K562 (cell line): ENCODE measurements around the gene BAIAP2. TPM values are rescaled to one million over a fixed set of nuclear protein-coding genes. Genes with fewer than 3 reads are reported as not detected.

Experiments
- ATAC-seq: fragments of 200-7000 bp; cut with Tn5 transposase; 3 replicates; pipeline ENCODE4 v1.9.1; 2020; ENCODE audit warnings: moderate library complexity
- BruUV-seq: library from RNA; stranded (reverse); fragments of 400-500 nt; replicated peaks from 2 replicates; lab custom pipeline; 2021; lab: Mats Ljungman, UMichigan
- CTCF ChIA-PET: fragments of 300-600 bp; formaldehyde crosslinking; extraction: SDS; loops from one replicate; lab custom pipeline; 2021; ENCODE audit warnings: low intra/inter-chr PET ratio; lab: Yijun Ruan, JAX
- POLR2A ChIA-PET: fragments of 300-600, 350-650 bp; sonication (Branson Sonifier 250); formaldehyde crosslinking; extraction: SDS; loops from one replicate; lab custom pipeline; 2021; ENCODE audit warnings: antibody characterized with exemption, inconsistent platforms; lab: Yijun Ruan, JAX
- DNase-seq, 4 experiments: peaks; one replicate each; pipeline versions ENCODE4 v3.0.0 to v3.0.0-alpha.2; 2011 to 2018; ENCODE audit warnings: low spot score in 3 of 4, mixed read lengths in 3 of 4; ENCODE audit errors: extremely low read depth in 1 of 4
- FAIRE-seq: peaks from 2 replicates; lab custom pipeline; 2011; peaks lifted over from hg19 to GRCh38; lab: Jason Lieb, UNC
- H2AFZ ChIP-seq: 2 replicates; pipeline ENCODE4 v1.6.0; 2011; ENCODE audit warnings: low read depth, low read length, control low read depth, inconsistent platforms
- H3K27ac ChIP-seq: fragments of 200-600 bp; 3 replicates; pipeline ENCODE4 v1.8.0; 2011; ENCODE audit warnings: low read depth, mild to moderate bottlenecking, control low read depth, inconsistent platforms, low read length, moderate library complexity, mixed read lengths; ENCODE audit errors: extremely low read depth
- H3K27me3 ChIP-seq, 2 experiments: fragments of 300-600 bp in 1 of 2; 2 replicates in 1 of 2; 3 replicates in 1 of 2; pipeline versions ENCODE4 v1.6.0 to v1.8.0; 2011; ENCODE audit warnings: inconsistent platforms in 2 of 2, low read length in 2 of 2, mild to moderate bottlenecking in 1 of 2, mixed read lengths in 1 of 2, moderate library complexity in 1 of 2; ENCODE audit not compliant: control insufficient read depth in 2 of 2, insufficient read depth in 2 of 2
- H3K36me3 ChIP-seq: fragments of 300-600 bp; 3 replicates; pipeline ENCODE4 v1.8.0; 2011; ENCODE audit warnings: mild to moderate bottlenecking, low read length, inconsistent platforms; ENCODE audit not compliant: control insufficient read depth, insufficient read depth
- H3K4me1 ChIP-seq, 2 experiments: fragments of 200-600 bp in 1 of 2; replicated peaks in 1 of 2; 2 replicates in 1 of 2; 3 replicates in 1 of 2; pipeline versions ENCODE4 v1.5.1 to v1.8.0; 2011; ENCODE audit warnings: inconsistent platforms in 2 of 2, low read length in 2 of 2, mild to moderate bottlenecking in 1 of 2, mixed read lengths in 1 of 2, moderate library complexity in 1 of 2; ENCODE audit not compliant: control insufficient read depth in 2 of 2, insufficient read depth in 2 of 2
- H3K4me2 ChIP-seq: 2 replicates; pipeline ENCODE4 v1.6.1; 2011; ENCODE audit warnings: low read length, control low read depth, inconsistent platforms, mixed read lengths; ENCODE audit not compliant: insufficient read depth
- H3K4me3 ChIP-seq: fragments of 200-600 bp; sonication (generic), shearing (Covaris generic); 2 replicates; pipeline ENCODE4 v1.5.1; 2016; ENCODE audit warnings: control low read depth, inconsistent platforms
- H3K79me2 ChIP-seq: fragments of 200-600 bp; 3 replicates; pipeline ENCODE4 v1.8.0; 2011; ENCODE audit warnings: low read length, inconsistent platforms; ENCODE audit not compliant: control insufficient read depth, insufficient read depth
- H3K9ac ChIP-seq, 2 experiments: 2 replicates each; pipeline versions ENCODE4 v1.6.0 to v1.6.1; 2011; ENCODE audit warnings: low read depth in 2 of 2, low read length in 2 of 2, control low read depth in 1 of 2, inconsistent platforms in 1 of 2, mild to moderate bottlenecking in 1 of 2, mixed read lengths in 1 of 2; ENCODE audit not compliant: insufficient read depth in 1 of 2
- H3K9me1 ChIP-seq: one replicate; pipeline ENCODE4 v1.6.0; 2011; ENCODE audit warnings: inconsistent platforms, mild to moderate bottlenecking, low read length, moderate library complexity; ENCODE audit not compliant: control insufficient read depth, insufficient read depth
- H3K9me3 ChIP-seq: replicated peaks from 2 replicates; pipeline ENCODE4 v1.5.1; 2011; ENCODE audit warnings: low read depth, low read length, inconsistent platforms; ENCODE audit not compliant: control insufficient read depth, insufficient read depth
- H4K20me1 ChIP-seq: replicated peaks from 2 replicates; pipeline ENCODE4 v1.6.1; 2011; ENCODE audit warnings: low read length, inconsistent platforms, mixed read lengths; ENCODE audit not compliant: control insufficient read depth, insufficient read depth
- CREM ChIP-seq: IDR thresholded peaks from 2 replicates; pipeline ENCODE4 v1.6.1; 2014; ENCODE audit warnings: antibody characterized with exemption, low read depth
- DACH1 ChIP-seq: fragments of 450-650 bp; IDR thresholded peaks from 2 replicates; pipeline ENCODE4 v1.6.1; 2018; ENCODE audit not compliant: partially characterized antibody
- DDX20 ChIP-seq: fragments of 450-650 bp; IDR thresholded peaks from 2 replicates; pipeline ENCODE4 v1.6.1; 2016; ENCODE audit warnings: missing genetic modification characterization, low read depth, mild to moderate bottlenecking, missing compliant biosample characterization, moderate library complexity
- FOXK2 ChIP-seq, 2 experiments: fragments of 450-650 bp; IDR thresholded peaks in 1 of 2; conservative IDR thresholded peaks in 1 of 2; 2 replicates each; pipeline ENCODE4 v1.6.1; 2016; ENCODE audit warnings: low read depth in 2 of 2, mild to moderate bottlenecking in 1 of 2
- HDAC6 ChIP-seq: IDR thresholded peaks from 2 replicates; pipeline ENCODE4 v1.6.1; 2012; ENCODE audit warnings: low read depth, mild to moderate bottlenecking, control low read depth, inconsistent platforms, low read length, moderate library complexity
- IFI16 ChIP-seq: fragments of 250-450 bp; sonication (Bioruptor Pico); IDR thresholded peaks from 2 replicates; pipeline ENCODE4 v2.1.2; 2022; ENCODE audit warnings: mild to moderate bottlenecking, inconsistent platforms
- KLF6 ChIP-seq: fragments of 250-450 bp; sonication (Bioruptor Pico); IDR thresholded peaks from 2 replicates; pipeline ENCODE4 v1.4.0; 2020; ENCODE audit warnings: mild to moderate bottlenecking, moderate library complexity, borderline replicate concordance
- NR3C1 ChIP-seq: sonication (generic); formaldehyde crosslinking; IDR thresholded peaks from 2 replicates; pipeline ENCODE4 v1.8.1; 2022; ENCODE audit warnings: missing genetic modification reagents
- OTX1 ChIP-seq: fragments of 450-650 bp; formaldehyde crosslinking; IDR thresholded peaks from 2 replicates; pipeline ENCODE4 v1.4.0; 2022; ENCODE audit warnings: mild to moderate bottlenecking
- TOE1 ChIP-seq, 2 experiments: fragments of 450-650 bp in 1 of 2; sonication (generic) in 1 of 2; formaldehyde crosslinking in 1 of 2; IDR thresholded peaks; 2 replicates each; pipeline versions ENCODE4 v1.7.1 to v1.8.0; 2016 to 2022; ENCODE audit warnings: borderline replicate concordance in 2 of 2, mild to moderate bottlenecking in 2 of 2, antibody characterized with exemption in 1 of 2, inconsistent platforms in 1 of 2, low read depth in 1 of 2, missing genetic modification reagents in 1 of 2, moderate library complexity in 1 of 2
- ZBED1 ChIP-seq: IDR thresholded peaks from 2 replicates; pipeline ENCODE4 v1.6.1; 2014
- ZKSCAN3 ChIP-seq: fragments of 250-450 bp; sonication (Bioruptor Pico); IDR thresholded peaks from 2 replicates; pipeline ENCODE4 v1.4.0; 2020
- ZNF197 ChIP-seq: fragments of 200-800 bp; sonication (Bioruptor generic); IDR thresholded peaks from 2 replicates; pipeline ENCODE4 v1.6.1; 2016; ENCODE audit warnings: low read depth, missing genetic modification characterization, missing compliant biosample characterization
- ZNF24 ChIP-seq: fragments of 450-650 bp; IDR thresholded peaks from 2 replicates; pipeline ENCODE4 v1.6.1; 2016
- ZNF263 ChIP-seq: sonication (generic); formaldehyde crosslinking; IDR thresholded peaks from 2 replicates; pipeline ENCODE4 v1.8.0; 2022; ENCODE audit warnings: mild to moderate bottlenecking, missing genetic modification reagents, borderline replicate concordance
- ZNF589 ChIP-seq: fragments of 200-800 bp; sonication (Bioruptor generic); IDR thresholded peaks from 2 replicates; pipeline ENCODE4 v1.6.1; 2016; ENCODE audit warnings: low read depth, missing genetic modification characterization, missing compliant biosample characterization
- WGBS: fragments of 100-300 bp; shearing (Covaris generic); methylation state at CpG from one replicate; pipeline ENCODE4 v1.1.6; 2016; ENCODE audit warnings: low coverage, mixed read lengths; ENCODE audit not compliant: insufficient coverage; ENCODE audit errors: missing lambda C conversion rate; 5-methylcytosine and 5-hydroxymethylcytosine counted together
- in situ Hi-C: fragments of 300-500 bp; cut with MboI; formaldehyde crosslinking; loops from 4 replicates; pipeline ENCODE4 v1.15.0; 2018; ENCODE audit warnings: inconsistent platforms, mixed read lengths
- intact Hi-C: fragments of 100-400 bp; cut with micrococcal nuclease; formaldehyde crosslinking; loops from 2 replicates; pipeline ENCODE4 v1.14.2; 2022
- polyA plus RNA-seq, 8 experiments: library from polyadenylated mRNA; depleted of rRNA in 4 of 8; stranded (reverse) in 5 of 8; unstranded in 3 of 8; fragments of >200 nt; fragmentation: Nextera tagmentation in 2 of 8; fragmentation: Illumina TruSeq in 1 of 8; extraction: Ambion mirVana in 2 of 8; extraction: Trizol in 1 of 8; gene quantifications; 2 replicates each; pipeline versions ENCODE4 v1.2.1 to v1.2.3, GENCODE V29; 2011 to 2014; ENCODE audit warnings: inconsistent platforms in 1 of 8, missing spikeins in 1 of 8
- total RNA-seq, 7 experiments: library from RNA; depleted of rRNA in 6 of 7; stranded (reverse); fragments of >200 nt in 6 of 7; fragmentation: Illumina TruSeq in 2 of 7; extraction: Trizol in 2 of 7; gene quantifications; 2 replicates each; pipeline versions ENCODE4 v1.2.1 to v1.2.3, GENCODE V29; 2011 to 2021; ENCODE audit warnings: low replicate concordance in 1 of 7
- TF ChIP-seq, protein P1 (sequence below): IDR thresholded peaks from 2 replicates; pipeline ENCODE4 v1.6.1; 2012; ENCODE audit warnings: low read depth, low read length, improper control_type of control experiment, borderline replicate concordance
- TF ChIP-seq, protein P2 (sequence below): fragments of 450-650 bp; IDR thresholded peaks from 2 replicates; pipeline ENCODE4 v1.6.1; 2017; ENCODE audit warnings: mild to moderate bottlenecking, moderate library complexity
- TF ChIP-seq, protein P3 (sequence below): fragments of 250-450 bp; sonication (Bioruptor Pico); IDR thresholded peaks from 2 replicates; pipeline ENCODE4 v1.8.0; 2021; ENCODE audit warnings: moderate library complexity, mild to moderate bottlenecking, inconsistent platforms

The BAIAP2 gene
- total and polyA plus RNA-seq, 9 of the 15 experiments (the other 6 are each of a cell fraction or from before 2014, with no cell fraction given) = 2.3 to 51.6 (median 18.4) TPM

DNA sequence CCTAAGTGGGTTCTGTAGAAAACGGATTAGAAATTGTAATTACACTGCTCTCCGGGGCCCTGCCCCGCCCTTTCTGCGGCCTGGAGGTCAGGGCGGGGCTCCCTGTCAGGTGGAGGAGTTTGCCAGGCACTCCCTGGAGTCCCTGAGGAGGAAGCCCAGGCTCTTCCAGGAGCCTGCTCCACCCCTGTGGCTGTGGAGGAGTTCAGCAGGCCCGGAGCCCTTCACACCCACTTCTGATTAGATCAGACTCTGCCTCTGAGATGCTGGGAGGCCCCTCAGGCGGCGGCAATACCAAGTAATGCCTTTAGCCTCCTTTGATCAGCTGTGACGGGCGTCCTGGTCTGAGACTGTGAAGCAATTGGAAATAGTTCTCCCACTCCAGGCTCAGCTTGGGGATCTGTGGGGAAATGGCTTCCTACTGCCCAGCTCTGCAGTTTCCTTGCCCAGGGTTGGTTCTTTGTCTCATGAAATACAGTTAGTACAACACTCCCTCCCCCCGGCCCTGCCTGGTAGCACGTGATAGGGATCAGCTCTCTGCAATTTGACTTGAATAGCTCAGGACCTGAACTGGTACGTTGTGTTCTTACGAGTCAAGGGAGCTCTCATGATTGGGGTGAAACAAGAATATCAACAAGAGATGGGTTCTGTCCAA is 22.3 kb downstream of the BAIAP2 start:
- no TSS peak for BruUV-seq
- Histone ChIP-seq H3K4me3 (no peak overlapping the region), H3K79me2 (peaks cover 3% of the 10 kb centered on the region; the same call in 2 of the 3 replicates), H3K27me3 (no peaks in the 10 kb centered on the region), H2AFZ (peak overlapping the region; percentile 0; the same call in 1 of the 2 replicates), H3K36me3 (peaks cover 46% of the 10 kb centered on the region; the same call in 2 of the 3 replicates), H3K9me3 (no peaks in the 10 kb centered on the region), H3K4me2 (peak overlapping the region; percentile 63), H3K4me1 (peaks cover 17 to 63% of the 10 kb centered on the region in 2 experiments), H3K9ac (peak overlapping the region; percentile 0 to 82; a peak in 1 of 4 replicates), H4K20me1 (peaks cover 9% of the 10 kb centered on the region), H3K9me1 (peaks cover 7% of the 10 kb centered on the region), H3K27ac (peak overlapping the region; percentile 9; the same call in 2 of the 3 replicates)
- ChIA-PET CTCF (no interaction called here), POLR2A (no interaction called here)
- intact Hi-C loops (loop anchor here (2.0 kb wide), 2 partner anchors 22 to 34 kb away; partner anchors contain the start of gene BAIAP2), in situ Hi-C loops (no loop called here)
- FAIRE-seq = peak; percentile 97
- peak; percentile 90 to 95 (median 92) for DNase-seq
- ATAC-seq = peak; percentile 98
- WGBS = under 1% methylated on average over 12 of the region's 14 CpGs
- TF ChIP-seq DACH1 (peak; percentile 84), TOE1 (IDR thresholded peaks at IDR 0.05; ENCODE audit: borderline replicate concordance) (peak; percentile 63; the same call in 1 of the 2 replicates), TOE1 (CRISPR knock-in tag; IDR thresholded peaks at IDR 0.05; ENCODE audit: borderline replicate concordance, low read depth) (no peak), ZNF24 (no peak), ZNF263 (CRISPR knock-in tag) (peak; percentile 95), ZNF589 (peak; percentile 59; the same call in 1 of the 2 replicates), ZNF197 (CRISPR knock-in tag) (peak; percentile 70; the same call in 1 of the 2 replicates), DDX20 (no peak), HDAC6 (no peak), KLF6 (CRISPR knock-in tag) (no peak; the same call in 1 of the 2 replicates), NR3C1 (CRISPR knock-in tag) (no peak), IFI16 (no peak), ZKSCAN3 (CRISPR knock-in tag) (no peak), ZBED1 (no peak), CREM (peak; percentile 19; the same call in 1 of the 2 replicates), OTX1 (CRISPR knock-in tag) (no peak), FOXK2 (conservative IDR thresholded peaks at IDR 0.05 in 1 of 2, IDR thresholded peaks at IDR 0.05 in 1 of 2; ENCODE audit: low read depth in 2 of 2) (peak in 1 of 2 experiments; percentile 54; a peak in 2 of 4 replicates)
- TF ChIP-seq, protein P1, sequence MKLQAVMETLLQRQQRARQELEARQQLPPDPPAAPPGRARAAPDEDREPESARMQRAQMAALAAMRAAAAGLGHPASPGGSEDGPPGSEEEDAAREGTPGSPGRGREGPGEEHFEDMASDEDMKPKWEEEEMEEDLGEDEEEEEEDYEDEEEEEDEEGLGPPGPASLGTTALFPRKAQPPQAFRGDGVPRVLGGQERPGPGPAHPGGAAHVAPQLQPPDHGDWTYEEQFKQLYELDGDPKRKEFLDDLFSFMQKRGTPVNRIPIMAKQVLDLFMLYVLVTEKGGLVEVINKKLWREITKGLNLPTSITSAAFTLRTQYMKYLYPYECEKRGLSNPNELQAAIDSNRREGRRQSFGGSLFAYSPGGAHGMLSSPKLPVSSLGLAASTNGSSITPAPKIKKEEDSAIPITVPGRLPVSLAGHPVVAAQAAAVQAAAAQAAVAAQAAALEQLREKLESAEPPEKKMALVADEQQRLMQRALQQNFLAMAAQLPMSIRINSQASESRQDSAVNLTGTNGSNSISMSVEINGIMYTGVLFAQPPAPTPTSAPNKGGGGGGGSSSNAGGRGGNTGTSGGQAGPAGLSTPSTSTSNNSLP = no peak
- TF ChIP-seq, protein P2, sequence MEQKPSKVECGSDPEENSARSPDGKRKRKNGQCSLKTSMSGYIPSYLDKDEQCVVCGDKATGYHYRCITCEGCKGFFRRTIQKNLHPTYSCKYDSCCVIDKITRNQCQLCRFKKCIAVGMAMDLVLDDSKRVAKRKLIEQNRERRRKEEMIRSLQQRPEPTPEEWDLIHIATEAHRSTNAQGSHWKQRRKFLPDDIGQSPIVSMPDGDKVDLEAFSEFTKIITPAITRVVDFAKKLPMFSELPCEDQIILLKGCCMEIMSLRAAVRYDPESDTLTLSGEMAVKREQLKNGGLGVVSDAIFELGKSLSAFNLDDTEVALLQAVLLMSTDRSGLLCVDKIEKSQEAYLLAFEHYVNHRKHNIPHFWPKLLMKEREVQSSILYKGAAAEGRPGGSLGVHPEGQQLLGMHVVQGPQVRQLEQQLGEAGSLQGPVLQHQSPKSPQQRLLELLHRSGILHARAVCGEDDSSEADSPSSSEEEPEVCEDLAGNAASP = no peak
- TF ChIP-seq, protein P3, sequence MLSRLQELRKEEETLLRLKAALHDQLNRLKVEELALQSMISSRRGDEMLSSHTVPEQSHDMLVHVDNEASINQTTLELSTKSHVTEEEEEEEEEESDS = no peak
